IPS-18c (cell line): ENCODE results near the gene CCNYL1.

Source experiments
- H3K4me3 ChIP-seq: 2 replicates; pipeline ENCODE4 v1.7.0; 2013; ENCODE audit warnings: low read depth, mild to moderate bottlenecking, low read length, moderate library complexity; ENCODE audit not compliant: insufficient read depth
- H3K9me3 ChIP-seq: one replicate; pipeline ENCODE4 v1.6.1; 2013; ENCODE audit warnings: mild to moderate bottlenecking, low read length, moderate library complexity; ENCODE audit not compliant: control insufficient read depth, insufficient read depth

Gene CCNYL1

GRCh38 chr2:207792244-207792785, 80.9 kb downstream of the CCNYL1 start:
- Histone ChIP-seq H3K4me3 (no peak overlapping the region), H3K9me3 (no peaks in the 10 kb centered on the region)

GRCh38 chr2:207796585-207797350, 85.3 kb downstream of the CCNYL1 start:
- H3K4me3 ChIP-seq: no peak overlapping the region
- no peaks in the 10 kb centered on the region for H3K9me3 ChIP-seq

- H3K9me3 ChIP-seq: no peaks in the 10 kb centered on the region
- no peak overlapping the region for H3K4me3 ChIP-seq
These were observed 89.8 kb downstream of the CCNYL1 start for GRCh38 chr2:207801259-207801658.

- no peaks in the 10 kb centered on the region for H3K9me3 ChIP-seq
- no peak overlapping the region for H3K4me3 ChIP-seq
These were observed 91.2 kb downstream of the CCNYL1 start for GRCh38 chr2:207802650-207803049.
